Heart right ventricle (tissue), 16 donors: ENCODE measurements around the gene SP2. TPM values are rescaled to one million over a fixed set of nuclear protein-coding genes. Genes with fewer than 3 reads are reported as not detected.

Experiments
- ATAC-seq, 8 donors: fragments of 200-7000 bp; cut with Tn5 transposase; one replicate each; pipeline ENCODE4 v1.9.1; 2020; ENCODE audit warnings: mild to moderate bottlenecking in 8 of 8, moderate library complexity in 8 of 8, moderate number of reproducible peaks in 1 of 8
- DNase-seq, 2 donors: peaks; one replicate each; pipeline ENCODE4 v3.0.0-alpha.2; 2020
- H3K27ac ChIP-seq, 10 donors: fragments of 200-600 bp; sonication (generic) in 2 of 10; one replicate each; pipeline versions ENCODE4 v1.5.0 to v1.8.0; 2020 to 2022; ENCODE audit warnings: mild to moderate bottlenecking in 3 of 10
- H3K27me3 ChIP-seq, 7 donors: fragments of 200-600 bp; one replicate each; pipeline ENCODE4 v1.8.0; 2021 to 2022; ENCODE audit warnings: mild to moderate bottlenecking in 2 of 7
- H3K36me3 ChIP-seq, 9 donors: fragments of 200-600 bp; sonication (generic) in 1 of 9; one replicate each; pipeline versions ENCODE4 v1.5.0 to v1.8.0; 2020 to 2022; ENCODE audit warnings: mild to moderate bottlenecking in 2 of 9
- H3K4me1 ChIP-seq, 9 donors: fragments of 200-600 bp; sonication (generic) in 1 of 9; one replicate each; pipeline versions ENCODE4 v1.5.0 to v1.8.0; 2020 to 2022; ENCODE audit warnings: mild to moderate bottlenecking in 4 of 9
- H3K4me3 ChIP-seq, 10 donors: fragments of 200-600 bp; sonication (generic) in 2 of 10; one replicate each; pipeline versions ENCODE4 v1.5.0 to v1.8.0; 2020 to 2022; ENCODE audit warnings: mild to moderate bottlenecking in 7 of 10, moderate library complexity in 2 of 10
- H3K9me3 ChIP-seq, 11 donors: fragments of 200-600 bp in 10 of 11; sonication (generic) in 2 of 11; one replicate each; pipeline versions ENCODE4 v1.5.0 to v1.8.0; 2013 to 2022; ENCODE audit warnings: mild to moderate bottlenecking in 2 of 11, control low read depth in 1 of 11, moderate library complexity in 1 of 11
- WGBS, 2 donors: extraction: QIAGEN DNeasy Blood & Tissue Kit; methylation state at CpG; one replicate each; pipeline ENCODE4 v1.1.7; 2013; ENCODE audit warnings: inconsistent platforms in 1 of 2; 5-methylcytosine and 5-hydroxymethylcytosine counted together
- intact Hi-C, 10 donors: fragments of 100-400 bp; cut with DNase I; formaldehyde crosslinking; loops; one replicate each; pipeline versions ENCODE4 v1.11.1 to v1.14.2; 2022
- polyA plus RNA-seq, 2 donors: library from polyadenylated mRNA; stranded (reverse); fragments of 200-250 nt; gene quantifications; one replicate each; pipeline ENCODE4 v1.2.3, GENCODE V29; 2013
- total RNA-seq, 10 donors: library from RNA; stranded (reverse); fragmentation: NEBNext Ultra II Directional in 3 of 10; extraction: Animal tissue kit (Norgen Biotek cat#: 25700) in 3 of 10; gene quantifications; one replicate each; pipeline versions ENCODE4 v1.2.1 to v1.2.4, GENCODE V29; 2021 to 2023
- TF ChIP-seq, protein P1 (sequence below), 9 donors: fragments of 200-600 bp; sonication (generic) in 2 of 9; IDR thresholded peaks; one replicate each; pipeline versions ENCODE4 v1.5.0 to v1.8.0; 2021 to 2022; ENCODE audit warnings: antibody characterized with exemption in 9 of 9, mild to moderate bottlenecking in 5 of 9, moderate library complexity in 1 of 9
- donor health status: Arrhythmogenic right ventricular cardiomyopathy.
- donor health status: ischemic (EF 13 %, LVEDD 7.1; RV severe dilation, severe dysfunction).
- donor health status: healthy with polysubstance abuse.
- donor health status: DM: no; HTN: yes; CAD: no.
- donor health status: DM: no; HTN: no; CAD: no.
- donor health status: ischemic (EF 25% LVEDD 6.9; RV normal size, moderate dysfunction).
- donor health status: ischemic (EF 25% LVEDD 5.7; RV mildly dilated, moderate dysfunction).
- donor health status: healthy.
- donor health status: DM: yes; HTN: yes; CAD: no.
- donor health status: Ischemic cardiomyopathy.
- donor health status: ischemic (EF 35%, LVEDD 5.7; RV mildly dilated, moderate dysfunction).
- donor health status: nonischemic (EF 11% LVEDD 7.7; RV severe dilation, severe dysfunction).
- donor health status: DM: yes; HTN: yes; CAD: no.
- donor health status: PGD.
- donor health status: ischemic (EF 29% LVEDD 5.4; RV normal size, mild dysfunction).
- donor health status: nonischemic (EF 23%, LVEDD 6.1; RV moderate dilation, normal function).

SP2 gene
- total and polyA plus RNA-seq, 12 donors: 4.3 to 18.3 (median 15.8) TPM

GRCh38 chr17:47945529-47946508 is 49.8 kb downstream of the SP2 start:
- intact Hi-C loops: loop anchor here in 9 of 10 donors (2.0 to 10.0 kb wide), 7 partner anchors 49 to 189 kb away; partner anchors contain the start of genes SCRN2 (in 8 of the 9) and SP2 (in 4 of the 9)
- H3K27ac ChIP-seq: peak overlapping the region in 4 of 10 donors; percentile 18 to 65 (median 49)
- TF ChIP-seq, protein P1, sequence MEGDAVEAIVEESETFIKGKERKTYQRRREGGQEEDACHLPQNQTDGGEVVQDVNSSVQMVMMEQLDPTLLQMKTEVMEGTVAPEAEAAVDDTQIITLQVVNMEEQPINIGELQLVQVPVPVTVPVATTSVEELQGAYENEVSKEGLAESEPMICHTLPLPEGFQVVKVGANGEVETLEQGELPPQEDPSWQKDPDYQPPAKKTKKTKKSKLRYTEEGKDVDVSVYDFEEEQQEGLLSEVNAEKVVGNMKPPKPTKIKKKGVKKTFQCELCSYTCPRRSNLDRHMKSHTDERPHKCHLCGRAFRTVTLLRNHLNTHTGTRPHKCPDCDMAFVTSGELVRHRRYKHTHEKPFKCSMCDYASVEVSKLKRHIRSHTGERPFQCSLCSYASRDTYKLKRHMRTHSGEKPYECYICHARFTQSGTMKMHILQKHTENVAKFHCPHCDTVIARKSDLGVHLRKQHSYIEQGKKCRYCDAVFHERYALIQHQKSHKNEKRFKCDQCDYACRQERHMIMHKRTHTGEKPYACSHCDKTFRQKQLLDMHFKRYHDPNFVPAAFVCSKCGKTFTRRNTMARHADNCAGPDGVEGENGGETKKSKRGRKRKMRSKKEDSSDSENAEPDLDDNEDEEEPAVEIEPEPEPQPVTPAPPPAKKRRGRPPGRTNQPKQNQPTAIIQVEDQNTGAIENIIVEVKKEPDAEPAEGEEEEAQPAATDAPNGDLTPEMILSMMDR (IDR thresholded peaks at IDR 0.05): no peak

DNA sequence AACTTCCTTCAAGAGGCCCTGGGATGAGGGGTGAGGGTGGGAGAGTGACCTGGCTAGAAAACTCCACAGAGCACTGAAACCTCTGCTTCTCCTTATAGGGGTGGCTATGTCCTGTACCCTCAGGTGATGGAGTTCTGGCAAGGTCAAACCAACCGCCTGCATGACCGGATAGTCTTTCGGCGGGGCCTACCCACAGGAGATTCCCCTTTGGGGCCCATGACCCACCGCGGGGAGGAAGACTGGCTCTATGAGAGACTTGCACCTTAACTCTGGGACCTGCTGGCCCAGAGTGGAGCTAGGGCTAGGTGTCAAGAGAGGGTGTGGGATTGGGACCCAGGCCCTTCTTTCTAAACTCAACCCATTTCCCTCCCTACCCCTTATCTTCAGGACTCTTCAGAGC is 50.5 kb downstream of the SP2 start:
- WGBS, 2 donors: 89 to 92% methylated on average over 6 of the region's 6 CpGs
- H3K4me1 ChIP-seq: peaks cover 8 to 61% (median 41%) of the 10 kb centered on the region in 9 donors

More at GRCh38 chr17:47945529-47946508, 49.8 kb downstream of the SP2 start:
- H3K4me3 ChIP-seq: no peak overlapping the region
- H3K4me1 ChIP-seq: peaks cover 8 to 63% (median 44%) of the 10 kb centered on the region in 9 donors
- no peaks in the 10 kb centered on the region for H3K9me3 ChIP-seq
- H3K27me3 ChIP-seq: no peaks in the 10 kb centered on the region
- ATAC-seq (no peak), DNase-seq (no peak)
- peaks cover 0 to 41% (median 0%) of the 10 kb centered on the region in 9 donors for H3K36me3 ChIP-seq
- WGBS, 2 donors: 60 to 78% methylated on average over 10 of the region's 10 CpGs

GRCh38 chr17:47946929-47947397 is 50.9 kb downstream of the SP2 start:
- Histone ChIP-seq H3K4me3 (no peak overlapping the region), H3K27me3 (no peaks in the 10 kb centered on the region), H3K9me3 (no peaks in the 10 kb centered on the region), H3K4me1 (peaks cover 8 to 57% (median 37%) of the 10 kb centered on the region in 9 donors), H3K36me3 (peaks cover 0 to 41% (median 0%) of the 10 kb centered on the region in 9 donors), H3K27ac (peak overlapping the region in 5 of 10 donors; percentile 15 to 65 (median 49))
- 22 to 42% methylated on average over 2 of the region's 2 CpGs for WGBS, 2 donors
- intact Hi-C loops: loop anchor here in 9 of 10 donors (2.0 to 10.0 kb wide), 7 partner anchors 50 to 188 kb away; partner anchors contain the start of genes SCRN2 (in 8 of the 9) and SP2 (in 4 of the 9)
- peak; percentile 61 to 67 for DNase-seq
- TF ChIP-seq, protein P1 (IDR thresholded peaks at IDR 0.05): peak; percentile 69 to 91 (median 80)
- peak in 7 of 8 donors; percentile 49 to 68 (median 56) for ATAC-seq

More for the DNA sequence above, 50.5 kb downstream of the SP2 start:
- no peaks in the 10 kb centered on the region for H3K27me3 ChIP-seq
- intact Hi-C loops: loop anchor here in 9 of 10 donors (2.0 to 10.0 kb wide), 7 partner anchors 49 to 188 kb away; partner anchors contain the start of genes SCRN2 (in 8 of the 9) and SP2 (in 4 of the 9)
- TF ChIP-seq, protein P1 (IDR thresholded peaks at IDR 0.05): no peak
- DNase-seq (no peak), ATAC-seq (no peak)
- peaks cover 0 to 41% (median 0%) of the 10 kb centered on the region in 9 donors for H3K36me3 ChIP-seq
- H3K4me3 ChIP-seq: no peak overlapping the region
- H3K27ac ChIP-seq: peak overlapping the region in 4 of 10 donors; percentile 15 to 65 (median 49)
- no peaks in the 10 kb centered on the region for H3K9me3 ChIP-seq
